Right lobe of liver (tissue), 4 donors: ENCODE data around the gene HECW1.

Experiments used
- POLR2A ChIP-seq: fragments of 450-650 bp; IDR thresholded peaks from one replicate; pipeline ENCODE4 v1.6.1; 2017; ENCODE audit warnings: antibody characterized with exemption, mild to moderate bottlenecking
- TF ChIP-seq, protein P1 (sequence below), 4 donors: fragments of 200-600 bp in 3 of 4; fragments of 450-650 bp in 1 of 4; IDR thresholded peaks; one replicate each; pipeline versions ENCODE4 v1.5.1 to v1.8.0; 2016 to 2022; ENCODE audit warnings: antibody characterized with exemption in 4 of 4, mild to moderate bottlenecking in 2 of 4
- donor health status: DM: no; HTN: no; CAD: no.
- donor health status: DM: no; HTN: no; CAD: no.
- donor health status: DM: no; HTN: yes; CAD: no.

DNA sequence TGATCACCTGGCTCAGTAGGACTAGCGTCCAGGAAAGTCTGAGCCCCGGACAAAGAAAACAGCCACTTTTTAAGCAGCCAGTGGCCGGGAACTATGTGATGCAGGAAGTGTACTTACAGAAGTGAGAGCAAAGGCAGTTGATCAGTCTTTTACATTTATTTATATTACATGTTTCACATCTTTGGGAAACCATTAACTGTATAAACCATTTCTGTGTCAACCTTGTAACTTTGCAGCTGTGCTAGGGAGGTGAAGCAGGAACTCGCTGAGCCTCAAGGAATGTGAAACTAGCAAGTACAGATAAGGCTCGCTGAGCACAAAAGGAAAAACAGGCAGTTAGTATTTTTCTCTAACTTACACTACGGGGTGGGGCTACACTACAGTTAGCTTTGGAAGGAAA lies 39.9 kb upstream of the HECW1 start:
- TF ChIP-seq, protein P1, sequence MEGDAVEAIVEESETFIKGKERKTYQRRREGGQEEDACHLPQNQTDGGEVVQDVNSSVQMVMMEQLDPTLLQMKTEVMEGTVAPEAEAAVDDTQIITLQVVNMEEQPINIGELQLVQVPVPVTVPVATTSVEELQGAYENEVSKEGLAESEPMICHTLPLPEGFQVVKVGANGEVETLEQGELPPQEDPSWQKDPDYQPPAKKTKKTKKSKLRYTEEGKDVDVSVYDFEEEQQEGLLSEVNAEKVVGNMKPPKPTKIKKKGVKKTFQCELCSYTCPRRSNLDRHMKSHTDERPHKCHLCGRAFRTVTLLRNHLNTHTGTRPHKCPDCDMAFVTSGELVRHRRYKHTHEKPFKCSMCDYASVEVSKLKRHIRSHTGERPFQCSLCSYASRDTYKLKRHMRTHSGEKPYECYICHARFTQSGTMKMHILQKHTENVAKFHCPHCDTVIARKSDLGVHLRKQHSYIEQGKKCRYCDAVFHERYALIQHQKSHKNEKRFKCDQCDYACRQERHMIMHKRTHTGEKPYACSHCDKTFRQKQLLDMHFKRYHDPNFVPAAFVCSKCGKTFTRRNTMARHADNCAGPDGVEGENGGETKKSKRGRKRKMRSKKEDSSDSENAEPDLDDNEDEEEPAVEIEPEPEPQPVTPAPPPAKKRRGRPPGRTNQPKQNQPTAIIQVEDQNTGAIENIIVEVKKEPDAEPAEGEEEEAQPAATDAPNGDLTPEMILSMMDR (IDR thresholded peaks at IDR 0.05): no peak
- TF ChIP-seq POLR2A: no peak
